Stimulated activated CD8-positive, alpha-beta memory T cell treated with anti-CD3 and anti-CD28 coated beads, Interleukin-2, amount 100 ng/mL, for 1 hour (primary cell): ENCODE results near the gene ALPG.
A peak's percentile ranks its signal among the peaks of the same experiment; 100 is the strongest.
"Not testable (repeated sequence)": the region's sequence is repeated elsewhere in the genome, so short reads cannot be mapped to it uniquely, and the experiment has no call there.

Experiments
- DNase-seq, 2 donors: peaks; one replicate each; pipeline ENCODE4 v3.0.0-alpha.2; 2020; ENCODE audit warnings: low read depth in 2 of 2

The ALPG gene

DNA sequence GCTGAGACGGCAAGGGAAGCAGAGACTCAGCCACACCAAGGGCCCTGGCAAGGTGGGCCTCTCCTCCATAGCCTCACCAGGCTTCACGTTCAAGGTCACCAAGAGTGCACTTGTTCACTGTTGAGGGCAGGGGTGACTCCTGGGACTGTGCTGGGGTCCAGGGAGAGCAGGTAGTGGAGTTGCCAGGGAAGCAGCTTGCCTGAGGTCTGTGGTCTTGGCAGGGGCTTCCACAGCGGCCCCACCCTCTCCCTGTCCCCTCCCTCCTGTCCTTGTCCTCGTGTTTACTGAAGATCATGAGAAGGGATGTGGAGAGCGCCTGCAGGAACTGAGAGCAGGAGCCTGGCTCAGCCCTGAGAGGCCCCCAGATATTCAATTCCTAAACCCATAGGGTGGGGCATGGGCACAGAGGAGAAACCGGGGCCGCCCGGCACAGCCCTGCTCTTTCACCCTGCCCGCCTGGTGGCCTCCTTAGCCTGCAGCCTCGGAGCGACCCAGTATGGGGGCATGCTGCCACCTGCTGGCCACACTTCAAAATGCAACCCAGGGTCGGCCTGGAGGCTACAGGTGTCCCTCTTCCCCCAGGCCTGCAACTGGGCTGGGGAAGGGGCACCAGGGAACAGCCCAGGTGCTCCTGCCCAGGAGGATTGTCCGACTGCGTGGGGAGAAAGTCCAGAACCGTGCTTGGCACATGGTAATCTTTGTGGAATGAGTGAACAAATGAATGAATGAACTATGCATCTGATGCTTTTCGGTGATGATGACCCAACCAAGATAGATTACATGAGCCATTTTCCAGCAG is 33.8 kb downstream of the ALPG start:
- peak; percentile 72 to 78 for DNase-seq

DNA sequence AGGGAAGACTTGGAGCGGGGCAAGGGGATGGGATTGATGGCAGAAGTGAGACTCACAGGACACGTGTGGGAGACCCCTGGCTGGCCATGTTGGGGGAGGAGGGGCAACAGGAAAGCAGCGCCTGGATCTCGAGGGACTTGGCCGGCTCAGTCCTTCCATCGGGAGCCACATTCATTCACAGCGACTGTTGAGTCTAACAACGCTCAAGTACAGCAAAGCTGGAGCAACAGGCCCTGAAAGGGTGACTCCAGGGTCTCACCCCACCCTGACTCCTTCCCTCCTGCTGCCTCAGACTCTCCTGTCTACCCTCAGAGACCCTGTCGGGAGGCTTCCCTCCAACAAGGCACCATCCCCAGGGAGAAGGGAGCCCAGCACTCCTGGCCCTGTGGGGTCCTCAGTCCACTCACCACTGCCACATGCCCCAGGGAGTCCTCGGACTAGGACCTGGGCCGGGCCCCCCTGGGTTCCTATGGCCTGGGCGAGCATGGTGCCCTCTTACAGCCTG is 34.6 kb downstream of the ALPG start:
- DNase-seq, result no peak

DNA sequence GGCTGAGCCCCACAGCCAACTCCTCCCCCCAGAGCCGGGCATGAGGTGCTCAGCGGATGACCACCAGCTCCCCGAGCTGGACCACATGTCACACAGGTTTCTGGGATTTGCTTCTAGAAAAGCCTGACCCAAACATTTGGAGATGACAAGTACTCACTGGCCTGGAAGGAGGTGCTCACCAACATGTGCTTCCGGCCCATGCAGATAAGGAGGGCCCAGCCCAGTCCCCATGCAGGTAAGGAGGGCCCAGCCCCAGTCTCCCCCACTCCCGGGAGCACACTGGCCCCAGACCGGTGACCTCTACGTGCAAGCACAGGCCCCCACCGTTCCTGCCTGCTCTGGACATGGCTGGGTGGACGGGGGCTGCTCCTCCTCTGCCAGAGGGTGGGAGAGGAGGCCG is 35.3 kb downstream of the ALPG start:
- DNase-seq, result not testable (repeated sequence)

DNA sequence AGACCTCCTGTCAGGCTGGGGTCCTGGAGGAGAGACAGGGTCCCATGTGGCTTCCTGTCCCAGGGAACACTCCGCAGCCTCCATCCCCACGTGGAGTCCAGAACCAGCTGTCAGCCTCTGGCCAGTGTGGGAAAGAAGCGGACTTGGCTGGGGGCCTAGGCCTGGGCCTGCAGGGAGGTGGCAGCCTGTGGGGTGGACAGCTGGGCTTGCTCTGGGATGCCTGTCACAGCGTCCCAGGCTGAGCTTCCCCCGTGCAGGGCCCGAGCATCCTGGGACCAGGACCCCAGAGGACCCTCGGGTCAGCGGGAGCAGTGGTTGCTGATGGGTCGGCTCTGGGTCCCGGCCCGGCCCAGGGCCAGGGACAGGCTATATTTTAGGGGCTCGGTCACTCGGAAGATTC is 35.8 kb downstream of the ALPG start:
- not testable (repeated sequence) for DNase-seq

DNA sequence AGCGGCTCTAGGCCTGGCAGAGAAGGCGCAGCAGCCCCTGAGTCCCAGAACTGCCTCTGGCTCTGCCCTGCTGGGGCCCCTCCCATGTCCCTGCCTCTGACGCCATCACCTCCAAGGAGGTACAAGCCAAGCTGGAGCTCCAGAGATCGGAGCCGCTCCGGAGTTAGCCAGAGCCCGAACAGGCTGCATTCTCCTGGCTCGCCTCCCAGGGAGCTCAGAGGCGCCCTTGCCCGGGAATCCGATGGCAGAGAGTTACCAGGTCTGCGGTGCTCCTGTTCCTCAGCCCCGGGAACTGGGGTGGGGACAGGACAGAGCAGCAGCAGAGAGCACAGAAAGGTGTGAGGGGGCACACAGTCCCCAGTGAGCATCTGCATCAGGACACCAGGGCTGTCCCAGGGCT is 36.4 kb downstream of the ALPG start:
- DNase-seq, result not testable (repeated sequence)

DNA sequence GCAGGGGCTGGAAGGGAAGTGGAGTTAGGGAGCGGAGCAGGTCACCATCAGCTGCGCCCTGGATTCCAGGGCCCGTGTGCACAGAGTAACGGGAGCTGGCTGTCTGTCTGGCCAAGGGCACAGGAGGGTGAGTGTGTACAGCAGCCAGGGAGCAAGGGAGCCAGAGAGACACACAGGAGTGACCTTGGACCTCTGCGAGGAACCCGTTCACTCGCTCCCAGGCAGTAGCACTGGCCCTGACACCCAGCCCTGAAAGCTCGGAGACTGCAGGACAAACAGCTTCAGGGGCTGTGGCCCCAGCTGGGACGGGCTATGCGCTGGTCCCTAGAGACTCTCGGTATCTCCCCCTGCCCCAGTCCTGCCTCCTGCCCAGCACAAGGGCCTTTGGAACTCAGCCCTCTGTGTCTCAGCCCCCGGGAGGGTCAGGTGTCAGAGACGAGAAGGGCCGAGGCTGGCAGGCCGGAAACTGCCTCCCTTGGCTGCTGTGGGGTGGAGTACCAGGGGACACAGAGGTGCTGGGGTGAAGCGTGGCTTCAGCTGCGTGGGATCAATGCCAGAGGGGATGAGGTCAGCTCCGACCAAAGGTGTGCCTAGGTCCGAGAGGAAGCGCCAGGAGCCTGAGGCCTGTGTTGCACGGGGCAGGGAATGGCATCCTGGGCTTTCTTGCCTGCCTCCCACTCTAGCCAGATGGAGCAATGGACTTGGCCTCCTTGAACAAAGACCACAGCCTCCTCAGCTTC is 37.2 kb downstream of the ALPG start:
- not testable (repeated sequence) for DNase-seq

GRCh38 chr2:232444409-232445148 is 37.9 kb downstream of the ALPG start:
- peak; percentile 10 to 18 for DNase-seq

GRCh38 chr2:232445149-232445885 is 38.7 kb downstream of the ALPG start:
- DNase-seq, result not testable (repeated sequence)

- DNase-seq, result not testable (repeated sequence)
Observed at GRCh38 chr2:232446266-232446777, 39.7 kb downstream of the ALPG start.

- DNase-seq, result no peak
Observed at GRCh38 chr2:232447091-232447620, 40.5 kb downstream of the ALPG start.

- no peak for DNase-seq
Observed at GRCh38 chr2:232447638-232448303, 41.1 kb downstream of the ALPG start.

DNA sequence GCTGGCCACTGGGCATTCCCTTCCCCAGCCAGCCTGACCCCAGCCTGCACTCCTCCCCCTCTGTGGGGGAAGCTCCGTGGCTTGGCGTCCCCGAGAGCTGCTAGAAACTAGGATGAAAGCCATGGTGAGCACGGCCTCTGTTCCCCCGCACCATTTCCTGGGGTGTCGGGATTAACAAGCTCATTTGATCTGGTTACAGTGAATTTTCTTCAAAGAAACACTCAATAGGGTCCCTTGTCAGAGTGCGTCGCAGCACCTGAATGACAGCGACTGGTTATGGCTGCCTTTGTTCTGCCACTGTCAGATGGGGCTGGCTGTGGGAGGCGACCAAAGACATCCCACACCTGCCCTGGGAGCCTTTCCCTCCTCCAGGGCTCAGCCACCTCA is 41.7 kb downstream of the ALPG start:
- DNase-seq, result no peak

DNA sequence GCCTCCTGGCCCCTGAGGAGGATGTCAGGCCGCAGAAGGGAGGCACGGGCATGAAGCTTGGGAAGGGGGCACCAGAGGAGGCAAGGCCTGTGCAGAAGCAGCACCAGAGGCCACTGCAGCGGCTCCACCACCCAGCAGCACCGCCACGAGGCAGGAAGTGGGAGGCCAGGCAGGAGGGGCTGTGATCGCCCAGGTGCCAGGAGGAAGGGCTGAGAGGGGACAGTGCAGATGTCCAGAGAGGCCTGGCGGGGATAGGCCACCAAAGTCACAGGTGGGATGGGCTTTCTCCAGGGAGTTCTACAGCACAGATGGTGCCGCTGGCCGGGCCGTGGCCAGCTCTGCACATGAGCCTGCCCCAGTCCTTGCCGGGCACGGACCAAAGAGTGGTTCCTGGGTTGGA is 43.3 kb downstream of the ALPG start:
- no peak for DNase-seq

DNA sequence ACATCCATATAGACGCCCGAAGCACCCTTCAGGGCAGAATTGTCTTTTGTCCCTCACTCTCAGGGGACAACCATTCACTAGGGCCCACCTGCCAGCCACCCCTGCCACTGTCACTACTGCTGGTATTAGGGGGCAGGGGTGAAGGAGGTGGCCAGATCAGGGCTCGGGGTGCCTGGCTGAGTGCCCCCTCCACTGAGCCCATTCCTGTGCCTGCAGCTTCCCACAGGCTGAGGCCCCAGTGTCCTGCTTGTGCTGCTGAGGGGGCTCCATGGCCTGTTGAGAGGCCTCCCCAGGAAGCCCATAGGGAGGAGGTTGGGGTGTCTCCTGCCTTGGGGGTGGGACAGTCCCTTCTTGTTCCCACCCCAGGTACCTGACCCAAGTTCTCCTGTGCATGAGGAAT is 45.0 kb downstream of the ALPG start:
- DNase-seq, result not testable (repeated sequence)

DNA sequence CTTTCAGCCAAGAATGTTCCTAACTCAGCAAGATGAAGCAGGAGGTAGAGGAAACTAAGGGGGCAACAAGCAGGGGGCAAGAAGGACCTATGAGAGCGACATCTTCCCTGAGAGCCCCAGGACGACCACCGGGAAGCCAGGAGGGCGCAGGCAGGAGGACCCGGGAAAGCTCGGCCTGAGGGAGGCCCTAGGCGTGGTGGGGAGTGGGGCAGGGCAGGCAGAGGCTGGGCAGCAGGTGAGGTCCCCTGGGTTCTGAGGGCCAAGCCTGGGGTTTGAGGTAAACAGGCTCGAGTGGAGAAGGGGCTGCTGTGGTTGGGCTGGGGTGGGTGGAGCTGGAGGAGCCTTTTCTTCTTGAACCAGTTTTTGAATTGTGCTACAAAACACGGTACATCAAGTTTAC is 48.0 kb downstream of the ALPG start:
- DNase-seq, result no peak

- DNase-seq, result no peak
Observed at GRCh38 chr2:232455426-232456255, 49.0 kb downstream of the ALPG start, which contains the start of gene ALPI. Gene ALPI (plus strand): TSS chr2:232456153. CDS start chr2:232456200, 47 bp downstream.

DNA sequence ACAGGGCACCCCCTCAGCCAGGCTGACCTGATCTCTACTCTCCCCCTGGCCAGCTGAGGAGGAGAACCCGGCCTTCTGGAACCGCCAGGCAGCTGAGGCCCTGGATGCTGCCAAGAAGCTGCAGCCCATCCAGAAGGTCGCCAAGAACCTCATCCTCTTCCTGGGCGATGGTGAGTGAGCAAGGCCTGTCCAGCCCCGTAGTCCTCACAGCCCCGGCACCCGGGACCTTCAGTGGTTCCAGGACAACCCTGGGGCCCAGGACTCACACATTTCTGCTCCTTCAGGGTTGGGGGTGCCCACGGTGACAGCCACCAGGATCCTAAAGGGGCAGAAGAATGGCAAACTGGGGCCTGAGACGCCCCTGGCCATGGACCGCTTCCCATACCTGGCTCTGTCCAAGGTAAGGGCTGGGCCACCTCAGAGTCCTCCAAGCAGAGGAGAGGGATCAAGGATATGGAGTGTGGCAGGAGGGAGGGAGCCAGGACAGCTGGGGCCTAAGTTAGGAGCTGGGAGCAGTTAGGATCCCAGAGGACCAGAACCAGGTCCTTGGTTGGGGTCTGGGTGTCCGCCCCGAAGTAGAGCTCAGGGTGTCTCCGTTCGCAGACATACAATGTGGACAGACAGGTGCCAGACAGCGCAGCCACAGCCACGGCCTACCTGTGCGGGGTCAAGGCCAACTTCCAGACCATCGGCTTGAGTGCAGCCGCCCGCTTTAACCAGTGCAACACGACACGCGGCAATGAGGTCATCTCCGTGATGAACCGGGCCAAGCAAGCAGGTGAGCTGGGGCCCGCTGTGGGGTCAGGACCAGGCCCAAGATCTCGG is 49.9 kb downstream of the ALPG start:
- DNase-seq, result no peak
